Measurements from ENCODE around the gene TEX264.

Gene TEX264

GRCh38 chr3:51675201-51675611, 4.2 kb downstream of the TEX264 start:
- H3K27ac ChIP-seq (ENCODE audit: low read depth in 2 of 2, low read length in 2 of 2): no peak overlapping the region
- H3K9me3 ChIP-seq (ENCODE audit: control insufficient read depth in 2 of 2, low read length in 2 of 2): no peaks in the 10 kb centered on the region

GRCh38 chr3:51676102-51676640, 5.1 kb downstream of the TEX264 start:
- Histone ChIP-seq H3K4me1 (ENCODE audit: control insufficient read depth in 2 of 2, insufficient read depth in 2 of 2, low read length in 2 of 2) (peaks cover 18 to 25% of the 10 kb centered on the region in 2 donors), H3K4me3 (ENCODE audit: low read length in 2 of 2) (no peak overlapping the region), H3K36me3 (ENCODE audit: control insufficient read depth in 2 of 2, insufficient read depth in 2 of 2, low read length in 2 of 2) (peaks cover 11 to 36% of the 10 kb centered on the region in 2 donors), H3K27me3 (ENCODE audit: control insufficient read depth in 2 of 2, insufficient read depth in 2 of 2, low read length in 2 of 2) (no peaks in the 10 kb centered on the region), H3K9me3 (ENCODE audit: control insufficient read depth in 2 of 2, low read length in 2 of 2) (no peaks in the 10 kb centered on the region), H3K27ac (ENCODE audit: low read depth in 2 of 2, low read length in 2 of 2) (no peak overlapping the region), H3K9ac (ENCODE audit: low read depth in 1 of 2, low read length in 2 of 2) (no peak overlapping the region)

More at GRCh38 chr3:51675201-51675611, 4.2 kb downstream of the TEX264 start:
- Histone ChIP-seq H3K36me3 (ENCODE audit: control insufficient read depth in 2 of 2, insufficient read depth in 2 of 2, low read length in 2 of 2) (peaks cover 11 to 36% of the 10 kb centered on the region in 2 donors), H3K4me3 (ENCODE audit: low read length in 2 of 2) (no peak overlapping the region), H3K27me3 (ENCODE audit: control insufficient read depth in 2 of 2, insufficient read depth in 2 of 2, low read length in 2 of 2) (no peaks in the 10 kb centered on the region), H3K4me1 (ENCODE audit: control insufficient read depth in 2 of 2, insufficient read depth in 2 of 2, low read length in 2 of 2) (peaks cover 16 to 22% of the 10 kb centered on the region in 2 donors), H3K9ac (ENCODE audit: low read depth in 1 of 2, low read length in 2 of 2) (no peak overlapping the region)

GRCh38 chr3:51677358-51677757, 6.3 kb downstream of the TEX264 start:
- Histone ChIP-seq H3K9ac (ENCODE audit: low read depth in 1 of 2, low read length in 2 of 2) (no peak overlapping the region), H3K4me3 (ENCODE audit: low read length in 2 of 2) (no peak overlapping the region), H3K4me1 (ENCODE audit: control insufficient read depth in 2 of 2, insufficient read depth in 2 of 2, low read length in 2 of 2) (peaks cover 22 to 28% of the 10 kb centered on the region in 2 donors), H3K27me3 (ENCODE audit: control insufficient read depth in 2 of 2, insufficient read depth in 2 of 2, low read length in 2 of 2) (no peaks in the 10 kb centered on the region), H3K27ac (ENCODE audit: low read depth in 2 of 2, low read length in 2 of 2) (no peak overlapping the region), H3K36me3 (ENCODE audit: control insufficient read depth in 2 of 2, insufficient read depth in 2 of 2, low read length in 2 of 2) (peaks cover 11 to 36% of the 10 kb centered on the region in 2 donors), H3K9me3 (ENCODE audit: control insufficient read depth in 2 of 2, low read length in 2 of 2) (no peaks in the 10 kb centered on the region)

GRCh38 chr3:51678186-51678585, 7.1 kb downstream of the TEX264 start:
- Histone ChIP-seq H3K4me3 (ENCODE audit: low read length in 2 of 2) (no peak overlapping the region), H3K9me3 (ENCODE audit: control insufficient read depth in 2 of 2, low read length in 2 of 2) (no peaks in the 10 kb centered on the region), H3K36me3 (ENCODE audit: control insufficient read depth in 2 of 2, insufficient read depth in 2 of 2, low read length in 2 of 2) (peaks cover 11 to 36% of the 10 kb centered on the region in 2 donors), H3K27me3 (ENCODE audit: control insufficient read depth in 2 of 2, insufficient read depth in 2 of 2, low read length in 2 of 2) (no peaks in the 10 kb centered on the region), H3K4me1 (ENCODE audit: control insufficient read depth in 2 of 2, insufficient read depth in 2 of 2, low read length in 2 of 2) (peaks cover 19 to 21% of the 10 kb centered on the region in 2 donors), H3K9ac (ENCODE audit: low read depth in 1 of 2, low read length in 2 of 2) (no peak overlapping the region), H3K27ac (ENCODE audit: low read depth in 2 of 2, low read length in 2 of 2) (no peak overlapping the region)

GRCh38 chr3:51678641-51679040, 7.6 kb downstream of the TEX264 start:
- H3K9me3 ChIP-seq (ENCODE audit: control insufficient read depth in 2 of 2, low read length in 2 of 2): no peaks in the 10 kb centered on the region
- H3K27me3 ChIP-seq (ENCODE audit: control insufficient read depth in 2 of 2, insufficient read depth in 2 of 2, low read length in 2 of 2): no peaks in the 10 kb centered on the region
- peaks cover 11 to 36% of the 10 kb centered on the region in 2 donors for H3K36me3 ChIP-seq (ENCODE audit: control insufficient read depth in 2 of 2, insufficient read depth in 2 of 2, low read length in 2 of 2)
- H3K9ac ChIP-seq (ENCODE audit: low read depth in 1 of 2, low read length in 2 of 2): no peak overlapping the region
- no peak overlapping the region for H3K27ac ChIP-seq (ENCODE audit: low read depth in 2 of 2, low read length in 2 of 2)
- H3K4me3 ChIP-seq (ENCODE audit: low read length in 2 of 2): no peak overlapping the region
- peaks cover 19% of the 10 kb centered on the region in 2 donors for H3K4me1 ChIP-seq (ENCODE audit: control insufficient read depth in 2 of 2, insufficient read depth in 2 of 2, low read length in 2 of 2)

GRCh38 chr3:51679318-51679717, 8.3 kb downstream of the TEX264 start:
- peaks cover 11 to 38% of the 10 kb centered on the region in 2 donors for H3K36me3 ChIP-seq (ENCODE audit: control insufficient read depth in 2 of 2, insufficient read depth in 2 of 2, low read length in 2 of 2)
- H3K9me3 ChIP-seq (ENCODE audit: control insufficient read depth in 2 of 2, low read length in 2 of 2): no peaks in the 10 kb centered on the region
- no peaks in the 10 kb centered on the region for H3K27me3 ChIP-seq (ENCODE audit: control insufficient read depth in 2 of 2, insufficient read depth in 2 of 2, low read length in 2 of 2)
- no peak overlapping the region for H3K27ac ChIP-seq (ENCODE audit: low read depth in 2 of 2, low read length in 2 of 2)
- H3K4me1 ChIP-seq (ENCODE audit: control insufficient read depth in 2 of 2, insufficient read depth in 2 of 2, low read length in 2 of 2): peaks cover 19% of the 10 kb centered on the region in 2 donors
- no peak overlapping the region for H3K9ac ChIP-seq (ENCODE audit: low read depth in 1 of 2, low read length in 2 of 2)
- no peak overlapping the region for H3K4me3 ChIP-seq (ENCODE audit: low read length in 2 of 2)

- H3K27me3 ChIP-seq (ENCODE audit: control insufficient read depth in 2 of 2, insufficient read depth in 2 of 2, low read length in 2 of 2): no peaks in the 10 kb centered on the region
- no peak overlapping the region for H3K4me3 ChIP-seq (ENCODE audit: low read length in 2 of 2)
- no peak overlapping the region for H3K27ac ChIP-seq (ENCODE audit: low read depth in 2 of 2, low read length in 2 of 2)
- H3K4me1 ChIP-seq (ENCODE audit: control insufficient read depth in 2 of 2, insufficient read depth in 2 of 2, low read length in 2 of 2): peaks cover 19% of the 10 kb centered on the region in 2 donors
- H3K9me3 ChIP-seq (ENCODE audit: control insufficient read depth in 2 of 2, low read length in 2 of 2): no peaks in the 10 kb centered on the region
- H3K9ac ChIP-seq (ENCODE audit: low read depth in 1 of 2, low read length in 2 of 2): no peak overlapping the region
- H3K36me3 ChIP-seq (ENCODE audit: control insufficient read depth in 2 of 2, insufficient read depth in 2 of 2, low read length in 2 of 2): peaks cover 10 to 38% of the 10 kb centered on the region in 2 donors
Observed at GRCh38 chr3:51679777-51680176, 8.7 kb downstream of the TEX264 start.

GRCh38 chr3:51680196-51680595, 9.1 kb downstream of the TEX264 start:
- Histone ChIP-seq H3K9me3 (ENCODE audit: control insufficient read depth in 2 of 2, low read length in 2 of 2) (no peaks in the 10 kb centered on the region), H3K27me3 (ENCODE audit: control insufficient read depth in 2 of 2, insufficient read depth in 2 of 2, low read length in 2 of 2) (no peaks in the 10 kb centered on the region), H3K36me3 (ENCODE audit: control insufficient read depth in 2 of 2, insufficient read depth in 2 of 2, low read length in 2 of 2) (peaks cover 8 to 38% of the 10 kb centered on the region in 2 donors), H3K4me1 (ENCODE audit: control insufficient read depth in 2 of 2, insufficient read depth in 2 of 2, low read length in 2 of 2) (peaks cover 19% of the 10 kb centered on the region in 2 donors), H3K27ac (ENCODE audit: low read depth in 2 of 2, low read length in 2 of 2) (peak overlapping the region in 1 of 2 donors; percentile 52), H3K4me3 (ENCODE audit: low read length in 2 of 2) (no peak overlapping the region), H3K9ac (ENCODE audit: low read depth in 1 of 2, low read length in 2 of 2) (no peak overlapping the region)

- Histone ChIP-seq H3K9ac (ENCODE audit: low read depth in 1 of 2, low read length in 2 of 2) (no peak overlapping the region), H3K27me3 (ENCODE audit: control insufficient read depth in 2 of 2, insufficient read depth in 2 of 2, low read length in 2 of 2) (no peaks in the 10 kb centered on the region), H3K4me1 (ENCODE audit: control insufficient read depth in 2 of 2, insufficient read depth in 2 of 2, low read length in 2 of 2) (peaks cover 19 to 21% of the 10 kb centered on the region in 2 donors), H3K36me3 (ENCODE audit: control insufficient read depth in 2 of 2, insufficient read depth in 2 of 2, low read length in 2 of 2) (peaks cover 7 to 39% of the 10 kb centered on the region in 2 donors), H3K27ac (ENCODE audit: low read depth in 2 of 2, low read length in 2 of 2) (peak overlapping the region; percentile 41 to 52), H3K9me3 (ENCODE audit: control insufficient read depth in 2 of 2, low read length in 2 of 2) (no peaks in the 10 kb centered on the region), H3K4me3 (ENCODE audit: low read length in 2 of 2) (no peak overlapping the region)
Observed at GRCh38 chr3:51680663-51681230, 9.7 kb downstream of the TEX264 start.

- H3K36me3 ChIP-seq (ENCODE audit: control insufficient read depth in 2 of 2, insufficient read depth in 2 of 2, low read length in 2 of 2): peaks cover 10 to 38% of the 10 kb centered on the region in 2 donors
- H3K9ac ChIP-seq (ENCODE audit: low read depth in 1 of 2, low read length in 2 of 2): peak overlapping the region in 1 of 2 donors; percentile 23
- H3K9me3 ChIP-seq (ENCODE audit: control insufficient read depth in 2 of 2, low read length in 2 of 2): no peaks in the 10 kb centered on the region
- H3K4me3 ChIP-seq (ENCODE audit: low read length in 2 of 2): peak overlapping the region in 1 of 2 donors; percentile 37
- H3K4me1 ChIP-seq (ENCODE audit: control insufficient read depth in 2 of 2, insufficient read depth in 2 of 2, low read length in 2 of 2): peaks cover 19 to 28% of the 10 kb centered on the region in 2 donors
- H3K27me3 ChIP-seq (ENCODE audit: control insufficient read depth in 2 of 2, insufficient read depth in 2 of 2, low read length in 2 of 2): no peaks in the 10 kb centered on the region
- H3K27ac ChIP-seq (ENCODE audit: low read depth in 2 of 2, low read length in 2 of 2): peak overlapping the region; percentile 41 to 52
Observed at GRCh38 chr3:51681453-51681852, 10.4 kb downstream of the TEX264 start.

Measured in mucosa of rectum (tissue), 2 donors.